ENCODE measurements around the gene TSPAN17. TPM values are rescaled to one million over a fixed set of nuclear protein-coding genes. Genes with fewer than 3 reads are reported as not detected.
"Not testable (repeated sequence)": the region's sequence is repeated elsewhere in the genome, so short reads cannot be mapped to it uniquely, and the experiment has no call there.

TSPAN17 gene
- total RNA-seq: 41.8 and 45.5 TPM in 2 replicates
- long read RNA-seq, partial matches to known transcripts: 1 of 4 reads
- long read RNA-seq, other reads (novel, unspliced or antisense): 2 of 4 reads

- peaks cover 25% of the 10 kb centered on the region for H3K4me1 Mint-ChIP-seq (ENCODE audit: unreplicated experiment)
- peak; percentile 39 for TF ChIP-seq CTCF (IDR thresholded peaks at IDR 0.05)
- no peaks in the 10 kb centered on the region for H3K36me3 Mint-ChIP-seq (ENCODE audit: unreplicated experiment)
- peak within 1 kb of the TSS; percentile 93 for H3K27ac Mint-ChIP-seq (ENCODE audit: unreplicated experiment)
- DNase-seq (ENCODE audit: extremely low spot score, unreplicated experiment): peak; percentile 100
- peak within 1 kb of the TSS; percentile 82 for H3K4me3 Mint-ChIP-seq (ENCODE audit: unreplicated experiment)
- no peaks in the 10 kb centered on the region for H3K9me3 Mint-ChIP-seq (ENCODE audit: unreplicated experiment)
- H3K27me3 Mint-ChIP-seq (ENCODE audit: unreplicated experiment): no peaks in the 10 kb centered on the region
Measured at GRCh38 chr5:176647030-176647842, at the start of gene TSPAN17. TSPAN17 (plus strand) TSS chr5:176647484; CDS start chr5:176647616, 132 bp downstream.

GRCh38 chr5:176599749-176600430 is 47.4 kb upstream of the TSPAN17 start:
- not testable (repeated sequence) for H3K4me1 Mint-ChIP-seq (ENCODE audit: unreplicated experiment); DNase-seq (ENCODE audit: extremely low spot score, unreplicated experiment); H3K36me3 Mint-ChIP-seq (ENCODE audit: unreplicated experiment); H3K27ac Mint-ChIP-seq (ENCODE audit: unreplicated experiment); H3K27me3 Mint-ChIP-seq (ENCODE audit: unreplicated experiment); H3K9me3 Mint-ChIP-seq (ENCODE audit: unreplicated experiment); H3K4me3 Mint-ChIP-seq (ENCODE audit: unreplicated experiment)

- Mint-ChIP-seq H3K4me1 (ENCODE audit: unreplicated experiment) (no peaks in the 10 kb centered on the region), H3K4me3 (ENCODE audit: unreplicated experiment) (no peak overlapping the region), H3K36me3 (ENCODE audit: unreplicated experiment) (no peaks in the 10 kb centered on the region), H3K9me3 (ENCODE audit: unreplicated experiment) (no peaks in the 10 kb centered on the region), H3K27ac (ENCODE audit: unreplicated experiment) (no peak overlapping the region), H3K27me3 (ENCODE audit: unreplicated experiment) (no peaks in the 10 kb centered on the region)
- no peak for DNase-seq (ENCODE audit: extremely low spot score, unreplicated experiment)
- no peak for TF ChIP-seq CTCF (IDR thresholded peaks at IDR 0.05)
Measured at GRCh38 chr5:176601901-176602482, 45.3 kb upstream of the TSPAN17 start.

- DNase-seq (ENCODE audit: extremely low spot score, unreplicated experiment): no peak
- no peaks in the 10 kb centered on the region for H3K9me3 Mint-ChIP-seq (ENCODE audit: unreplicated experiment)
- no peak for TF ChIP-seq CTCF (IDR thresholded peaks at IDR 0.05)
- no peak overlapping the region for H3K4me3 Mint-ChIP-seq (ENCODE audit: unreplicated experiment)
- H3K27ac Mint-ChIP-seq (ENCODE audit: unreplicated experiment): no peak overlapping the region
- H3K36me3 Mint-ChIP-seq (ENCODE audit: unreplicated experiment): no peaks in the 10 kb centered on the region
- H3K4me1 Mint-ChIP-seq (ENCODE audit: unreplicated experiment): no peaks in the 10 kb centered on the region
- H3K27me3 Mint-ChIP-seq (ENCODE audit: unreplicated experiment): no peaks in the 10 kb centered on the region
Measured at GRCh38 chr5:176603091-176603490, 44.2 kb upstream of the TSPAN17 start.

- Mint-ChIP-seq H3K27me3 (ENCODE audit: unreplicated experiment) (no peaks in the 10 kb centered on the region), H3K4me1 (ENCODE audit: unreplicated experiment) (peaks cover 6% of the 10 kb centered on the region), H3K9me3 (ENCODE audit: unreplicated experiment) (no peaks in the 10 kb centered on the region), H3K36me3 (ENCODE audit: unreplicated experiment) (no peaks in the 10 kb centered on the region), H3K4me3 (ENCODE audit: unreplicated experiment) (no peak overlapping the region), H3K27ac (ENCODE audit: unreplicated experiment) (no peak overlapping the region)
- no peak for TF ChIP-seq CTCF (IDR thresholded peaks at IDR 0.05)
- DNase-seq (ENCODE audit: extremely low spot score, unreplicated experiment): no peak
Measured at GRCh38 chr5:176606032-176606431, 41.3 kb upstream of the TSPAN17 start.
